GM12801 (cell line): ENCODE measurements around the gene HOOK1.

ENCODE experiments used
- TF ChIP-seq, protein P1 (sequence below): IDR thresholded peaks from one replicate; pipeline ENCODE4 v1.5.1; 2011; ENCODE audit warnings: control low read depth; ENCODE audit not compliant: insufficient read length; ENCODE audit errors: extremely low read depth

Gene HOOK1

DNA sequence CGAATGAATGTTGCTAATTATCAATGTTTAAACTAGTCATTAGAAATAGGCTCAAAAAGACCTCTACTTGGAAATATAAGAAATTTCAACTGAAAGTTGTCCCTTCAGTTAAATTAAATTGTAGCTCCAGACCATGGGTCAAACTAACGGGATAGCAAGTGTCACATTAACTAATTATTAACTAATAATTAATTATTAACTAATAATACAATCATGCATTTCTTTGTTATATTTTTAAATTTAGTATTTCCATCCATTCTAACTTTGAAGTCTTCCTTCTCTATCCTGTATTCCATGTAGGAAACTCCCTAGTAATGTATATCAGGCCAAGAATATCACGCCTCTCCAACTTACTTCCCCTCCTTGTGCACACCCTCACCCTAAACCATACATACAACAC is 43.4 kb upstream of the HOOK1 start:
- TF ChIP-seq, protein P1, sequence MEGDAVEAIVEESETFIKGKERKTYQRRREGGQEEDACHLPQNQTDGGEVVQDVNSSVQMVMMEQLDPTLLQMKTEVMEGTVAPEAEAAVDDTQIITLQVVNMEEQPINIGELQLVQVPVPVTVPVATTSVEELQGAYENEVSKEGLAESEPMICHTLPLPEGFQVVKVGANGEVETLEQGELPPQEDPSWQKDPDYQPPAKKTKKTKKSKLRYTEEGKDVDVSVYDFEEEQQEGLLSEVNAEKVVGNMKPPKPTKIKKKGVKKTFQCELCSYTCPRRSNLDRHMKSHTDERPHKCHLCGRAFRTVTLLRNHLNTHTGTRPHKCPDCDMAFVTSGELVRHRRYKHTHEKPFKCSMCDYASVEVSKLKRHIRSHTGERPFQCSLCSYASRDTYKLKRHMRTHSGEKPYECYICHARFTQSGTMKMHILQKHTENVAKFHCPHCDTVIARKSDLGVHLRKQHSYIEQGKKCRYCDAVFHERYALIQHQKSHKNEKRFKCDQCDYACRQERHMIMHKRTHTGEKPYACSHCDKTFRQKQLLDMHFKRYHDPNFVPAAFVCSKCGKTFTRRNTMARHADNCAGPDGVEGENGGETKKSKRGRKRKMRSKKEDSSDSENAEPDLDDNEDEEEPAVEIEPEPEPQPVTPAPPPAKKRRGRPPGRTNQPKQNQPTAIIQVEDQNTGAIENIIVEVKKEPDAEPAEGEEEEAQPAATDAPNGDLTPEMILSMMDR, result no peak

DNA sequence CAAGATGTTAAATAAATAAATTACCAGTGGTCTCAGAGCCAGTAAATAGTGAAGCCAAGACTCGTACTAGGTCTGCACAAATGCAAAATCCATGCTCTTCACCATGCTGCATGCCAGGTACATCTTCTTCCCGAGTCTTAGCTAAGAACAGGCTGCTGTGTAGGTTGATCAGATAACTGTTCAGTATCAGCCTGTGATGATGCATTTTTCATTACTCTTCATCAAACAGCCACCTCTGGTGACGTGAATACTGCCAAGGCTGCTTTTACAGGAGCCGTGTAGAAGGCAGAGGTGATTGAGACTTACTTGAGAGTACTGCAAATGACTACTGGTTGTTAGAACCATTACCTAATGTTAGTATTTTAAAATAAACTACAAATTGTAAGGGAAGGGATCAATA is 39.3 kb upstream of the HOOK1 start:
- TF ChIP-seq, protein P1, result no peak

DNA sequence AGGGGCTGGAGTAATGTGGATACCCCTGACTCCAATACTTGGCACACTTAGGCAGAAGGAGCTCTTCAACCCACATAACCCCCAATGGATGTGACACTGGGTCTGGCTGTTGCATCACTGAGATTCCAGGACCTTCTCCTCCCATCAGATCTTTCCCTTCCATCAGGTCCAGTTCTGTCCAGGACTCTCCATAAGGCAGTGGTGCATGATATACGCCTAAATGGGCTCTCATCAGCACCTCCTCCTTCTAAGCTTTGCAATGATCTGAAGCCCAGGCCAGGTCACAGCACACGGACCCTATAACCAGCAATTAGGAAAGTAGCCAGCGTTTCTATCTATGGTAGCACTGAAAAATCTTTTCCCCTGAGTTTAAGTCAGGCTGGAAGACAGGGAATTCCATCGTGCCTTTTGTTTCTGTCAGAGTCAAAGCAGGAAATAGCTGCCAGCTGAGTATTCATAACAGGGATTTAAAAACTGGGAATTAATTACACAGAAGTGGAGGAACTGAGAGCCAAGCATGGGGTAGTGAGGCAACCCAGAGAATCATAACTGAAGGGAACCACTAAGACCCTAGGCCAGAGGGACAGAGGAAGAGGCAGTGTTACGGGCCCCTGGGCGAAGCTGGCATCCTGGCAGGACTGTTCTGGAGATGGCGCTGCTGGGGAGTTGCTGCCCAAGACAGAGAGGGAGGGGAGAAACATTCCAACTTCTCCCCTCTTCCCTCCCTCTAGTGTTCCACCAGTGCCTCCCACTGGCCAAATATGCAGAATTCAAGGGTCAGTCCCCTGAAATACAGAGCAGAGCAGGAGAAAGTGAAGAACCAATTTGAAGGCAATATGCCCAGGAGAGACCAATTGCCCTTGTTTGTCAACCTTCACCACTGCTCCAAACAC is 37.5 kb upstream of the HOOK1 start:
- TF ChIP-seq, protein P1, result no peak

DNA sequence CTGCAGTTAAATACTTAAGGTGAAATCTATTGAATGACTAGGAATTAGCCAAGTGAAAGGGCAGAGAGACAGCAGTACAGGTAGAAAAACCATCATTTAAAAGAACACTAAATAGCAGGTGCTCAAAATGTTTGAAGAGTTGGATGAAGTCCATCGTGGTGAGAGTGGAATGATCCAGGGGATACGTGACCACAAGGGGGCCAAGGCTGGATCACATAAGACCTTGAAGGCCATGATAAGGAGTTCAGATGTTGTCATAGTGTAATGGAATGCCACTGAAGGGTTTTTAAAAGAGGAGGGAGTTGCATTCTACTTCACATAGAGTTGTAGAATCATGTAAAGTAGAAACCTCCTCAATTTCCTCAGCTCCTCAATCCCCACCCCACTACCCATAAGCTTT is 34.8 kb upstream of the HOOK1 start:
- TF ChIP-seq, protein P1, result no peak

DNA sequence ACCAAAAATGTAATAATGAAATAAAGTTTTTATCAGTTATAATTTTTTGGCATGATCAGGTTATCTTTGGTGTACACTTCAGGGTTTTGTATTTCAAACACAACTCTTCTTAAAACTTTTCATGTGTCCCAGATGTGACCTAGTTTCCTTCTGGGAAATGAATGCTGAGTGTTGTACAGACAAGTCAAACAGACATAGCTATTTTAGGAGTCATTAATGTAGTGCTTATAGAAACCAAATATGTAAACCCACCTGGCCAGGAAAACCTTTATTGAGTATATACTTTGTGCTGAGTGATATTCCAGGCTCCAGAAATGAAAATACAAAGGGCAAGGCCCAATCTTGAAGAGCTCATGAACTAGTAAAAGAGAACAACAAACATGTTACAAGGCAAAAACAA is 25.9 kb upstream of the HOOK1 start:
- TF ChIP-seq, protein P1, result no peak

DNA sequence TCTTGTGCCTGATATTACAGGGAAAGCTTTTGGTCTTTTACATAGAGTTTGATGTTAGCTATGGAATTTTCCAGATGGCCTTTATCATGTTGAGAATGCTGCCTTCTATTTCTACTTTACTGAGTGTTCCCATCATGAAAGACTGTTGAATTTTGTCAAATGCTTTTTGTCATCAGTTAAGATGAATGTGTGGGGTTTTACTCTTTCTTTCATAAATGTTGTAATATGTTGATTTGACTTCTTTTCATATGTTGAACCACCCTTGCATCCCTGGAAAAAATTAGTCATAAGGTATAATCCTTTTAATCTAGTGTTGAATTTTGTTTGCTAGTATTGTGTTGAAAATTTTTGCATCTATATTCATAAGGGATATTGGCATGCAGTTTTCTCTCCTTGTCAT is 16.1 kb upstream of the HOOK1 start:
- TF ChIP-seq, protein P1, result no peak

DNA sequence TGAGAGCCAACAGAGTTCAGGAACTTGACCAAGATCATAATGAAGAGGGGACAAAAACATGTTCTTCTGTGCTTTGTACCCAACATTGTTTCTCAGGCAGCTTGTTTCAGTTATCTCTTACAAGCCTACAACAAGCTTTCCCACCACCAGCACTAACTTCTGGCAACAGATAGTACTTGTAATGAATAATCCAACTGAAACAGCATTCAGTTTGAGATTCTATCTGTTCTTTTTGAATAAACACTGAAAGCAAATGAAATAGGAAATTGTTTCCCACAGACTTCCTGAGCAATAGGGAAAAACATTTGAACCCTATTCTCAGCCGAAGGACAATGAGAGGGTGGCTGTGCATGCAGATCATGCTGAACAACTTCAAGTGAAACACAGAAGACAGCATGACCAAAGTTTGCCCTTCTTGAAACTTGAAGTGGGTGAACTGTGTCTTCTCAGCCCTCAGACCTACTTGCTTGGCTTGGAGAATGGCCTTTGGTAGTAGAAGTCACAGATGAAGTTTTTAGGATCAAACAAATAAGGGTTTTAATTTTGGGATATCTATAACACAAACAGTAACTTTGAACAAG is 11.2 kb upstream of the HOOK1 start:
- TF ChIP-seq, protein P1, result no peak
